K562 (cell line): ENCODE measurements around the gene CAPRIN1. TPM values are rescaled to one million over a fixed set of nuclear protein-coding genes. Genes with fewer than 3 reads are reported as not detected.

Source experiments
- ATAC-seq: fragments of 200-7000 bp; cut with Tn5 transposase; 3 replicates; pipeline ENCODE4 v1.9.1; 2020; ENCODE audit warnings: moderate library complexity
- BruUV-seq: library from RNA; stranded (reverse); fragments of 400-500 nt; replicated peaks from 2 replicates; lab custom pipeline; 2021; lab: Mats Ljungman, UMichigan
- CTCF ChIA-PET: fragments of 300-600 bp; formaldehyde crosslinking; extraction: SDS; loops from one replicate; lab custom pipeline; 2021; ENCODE audit warnings: low intra/inter-chr PET ratio; lab: Yijun Ruan, JAX
- POLR2A ChIA-PET: fragments of 300-600, 350-650 bp; sonication (Branson Sonifier 250); formaldehyde crosslinking; extraction: SDS; loops from one replicate; lab custom pipeline; 2021; ENCODE audit warnings: antibody characterized with exemption, inconsistent platforms; lab: Yijun Ruan, JAX
- DNase-seq, 4 experiments: peaks; one replicate each; pipeline versions ENCODE4 v3.0.0 to v3.0.0-alpha.2; 2011 to 2018; ENCODE audit warnings: low spot score in 3 of 4, mixed read lengths in 3 of 4; ENCODE audit errors: extremely low read depth in 1 of 4
- FAIRE-seq: peaks from 2 replicates; lab custom pipeline; 2011; peaks lifted over from hg19 to GRCh38; lab: Jason Lieb, UNC
- H2AFZ ChIP-seq: 2 replicates; pipeline ENCODE4 v1.6.0; 2011; ENCODE audit warnings: low read depth, low read length, control low read depth, inconsistent platforms
- H3K27ac ChIP-seq: fragments of 200-600 bp; 3 replicates; pipeline ENCODE4 v1.8.0; 2011; ENCODE audit warnings: low read depth, mild to moderate bottlenecking, control low read depth, inconsistent platforms, low read length, moderate library complexity, mixed read lengths; ENCODE audit errors: extremely low read depth
- H3K27me3 ChIP-seq, 2 experiments: fragments of 300-600 bp in 1 of 2; 2 replicates in 1 of 2; 3 replicates in 1 of 2; pipeline versions ENCODE4 v1.6.0 to v1.8.0; 2011; ENCODE audit warnings: inconsistent platforms in 2 of 2, low read length in 2 of 2, mild to moderate bottlenecking in 1 of 2, mixed read lengths in 1 of 2, moderate library complexity in 1 of 2; ENCODE audit not compliant: control insufficient read depth in 2 of 2, insufficient read depth in 2 of 2
- H3K36me3 ChIP-seq: fragments of 300-600 bp; 3 replicates; pipeline ENCODE4 v1.8.0; 2011; ENCODE audit warnings: mild to moderate bottlenecking, low read length, inconsistent platforms; ENCODE audit not compliant: control insufficient read depth, insufficient read depth
- H3K4me1 ChIP-seq, 2 experiments: fragments of 200-600 bp in 1 of 2; replicated peaks in 1 of 2; 2 replicates in 1 of 2; 3 replicates in 1 of 2; pipeline versions ENCODE4 v1.5.1 to v1.8.0; 2011; ENCODE audit warnings: inconsistent platforms in 2 of 2, low read length in 2 of 2, mild to moderate bottlenecking in 1 of 2, mixed read lengths in 1 of 2, moderate library complexity in 1 of 2; ENCODE audit not compliant: control insufficient read depth in 2 of 2, insufficient read depth in 2 of 2
- H3K4me2 ChIP-seq: 2 replicates; pipeline ENCODE4 v1.6.1; 2011; ENCODE audit warnings: low read length, control low read depth, inconsistent platforms, mixed read lengths; ENCODE audit not compliant: insufficient read depth
- H3K4me3 ChIP-seq: fragments of 200-600 bp; sonication (generic), shearing (Covaris generic); 2 replicates; pipeline ENCODE4 v1.5.1; 2016; ENCODE audit warnings: control low read depth, inconsistent platforms
- H3K79me2 ChIP-seq: fragments of 200-600 bp; 3 replicates; pipeline ENCODE4 v1.8.0; 2011; ENCODE audit warnings: low read length, inconsistent platforms; ENCODE audit not compliant: control insufficient read depth, insufficient read depth
- H3K9ac ChIP-seq, 2 experiments: 2 replicates each; pipeline versions ENCODE4 v1.6.0 to v1.6.1; 2011; ENCODE audit warnings: low read depth in 2 of 2, low read length in 2 of 2, control low read depth in 1 of 2, inconsistent platforms in 1 of 2, mild to moderate bottlenecking in 1 of 2, mixed read lengths in 1 of 2; ENCODE audit not compliant: insufficient read depth in 1 of 2
- H3K9me1 ChIP-seq: one replicate; pipeline ENCODE4 v1.6.0; 2011; ENCODE audit warnings: inconsistent platforms, mild to moderate bottlenecking, low read length, moderate library complexity; ENCODE audit not compliant: control insufficient read depth, insufficient read depth
- H3K9me3 ChIP-seq: replicated peaks from 2 replicates; pipeline ENCODE4 v1.5.1; 2011; ENCODE audit warnings: low read depth, low read length, inconsistent platforms; ENCODE audit not compliant: control insufficient read depth, insufficient read depth
- H4K20me1 ChIP-seq: replicated peaks from 2 replicates; pipeline ENCODE4 v1.6.1; 2011; ENCODE audit warnings: low read length, inconsistent platforms, mixed read lengths; ENCODE audit not compliant: control insufficient read depth, insufficient read depth
- CLOCK ChIP-seq: fragments of 250-450 bp; sonication (Bioruptor Pico); IDR thresholded peaks from 2 replicates; pipeline ENCODE4 v1.4.0; 2020; ENCODE audit warnings: mild to moderate bottlenecking, moderate library complexity, borderline replicate concordance
- SMC3 ChIP-seq: conservative IDR thresholded peaks from 2 replicates; pipeline ENCODE4 v1.6.1; 2011; ENCODE audit warnings: low read depth, low read length, improper control_type of control experiment; ENCODE audit not compliant: insufficient read depth
- ZBTB7A ChIP-seq: IDR thresholded peaks from 2 replicates; pipeline ENCODE4 v1.6.1; 2011; ENCODE audit warnings: low read depth, mild to moderate bottlenecking, low read length, moderate library complexity, borderline replicate concordance; ENCODE audit not compliant: control insufficient read depth
- whole genome bisulfite sequencing: fragments of 100-300 bp; shearing (Covaris generic); methylation state at CpG from one replicate; pipeline ENCODE4 v1.1.6; 2016; ENCODE audit warnings: low coverage, mixed read lengths; ENCODE audit not compliant: insufficient coverage; ENCODE audit errors: missing lambda C conversion rate; 5-methylcytosine and 5-hydroxymethylcytosine counted together
- in situ Hi-C: fragments of 300-500 bp; cut with MboI; formaldehyde crosslinking; loops from 4 replicates; pipeline ENCODE4 v1.15.0; 2018; ENCODE audit warnings: inconsistent platforms, mixed read lengths
- intact Hi-C: fragments of 100-400 bp; cut with micrococcal nuclease; formaldehyde crosslinking; loops from 2 replicates; pipeline ENCODE4 v1.14.2; 2022
- polyA plus RNA-seq, 8 experiments: library from polyadenylated mRNA; depleted of rRNA in 4 of 8; stranded (reverse) in 5 of 8; unstranded in 3 of 8; fragments of >200 nt; fragmentation: Nextera tagmentation in 2 of 8; fragmentation: Illumina TruSeq in 1 of 8; extraction: Ambion mirVana in 2 of 8; extraction: Trizol in 1 of 8; gene quantifications; 2 replicates each; pipeline versions ENCODE4 v1.2.1 to v1.2.3, GENCODE V29; 2011 to 2014; ENCODE audit warnings: inconsistent platforms in 1 of 8, missing spikeins in 1 of 8
- total RNA-seq, 7 experiments: library from RNA; depleted of rRNA in 6 of 7; stranded (reverse); fragments of >200 nt in 6 of 7; fragmentation: Illumina TruSeq in 2 of 7; extraction: Trizol in 2 of 7; gene quantifications; 2 replicates each; pipeline versions ENCODE4 v1.2.1 to v1.2.3, GENCODE V29; 2011 to 2021; ENCODE audit warnings: low replicate concordance in 1 of 7

The CAPRIN1 gene
- total and polyA plus RNA-seq, 9 of the 15 experiments (the other 6 are each of a cell fraction or from before 2014, with no cell fraction given) = 49.6 to 271 (median 244) TPM

GRCh38 chr11:34147581-34147980 lies 96.0 kb downstream of the CAPRIN1 start:
- Histone ChIP-seq H3K4me2 (no peak overlapping the region), H3K9me1 (no peaks in the 10 kb centered on the region), H3K9ac (no peak overlapping the region), H3K4me1 (peaks cover 0 to 4% of the 10 kb centered on the region in 2 experiments; a peak in 1 of 5 replicates), H3K79me2 (no peaks in the 10 kb centered on the region), H3K27ac (no peak overlapping the region), H3K4me3 (no peak overlapping the region), H2AFZ (no peak overlapping the region), H4K20me1 (no peaks in the 10 kb centered on the region; the same call in 1 of the 2 replicates), H3K27me3 (no peaks in the 10 kb centered on the region), H3K9me3 (no peaks in the 10 kb centered on the region), H3K36me3 (peaks cover 97% of the 10 kb centered on the region)
- FAIRE-seq (no peak), DNase-seq (no peak), ATAC-seq (no peak)
- ChIA-PET POLR2A (interaction anchor here (1.0 kb wide), 1 partner anchor 12 kb away, joined by 3 read pairs; no protein-coding TSS in a partner anchor), CTCF (no interaction called here)
- TF ChIP-seq ZBTB7A (no peak), CLOCK (no peak), SMC3 (no peak)
- in situ Hi-C loops = no loop called here
- intact Hi-C loops = no loop called here
- BruUV-seq = no TSS peak
- 86% methylated on average over 6 of the region's 8 CpGs for WGBS
